ENCODE data around the gene ZNF587.
"Not testable (repeated sequence)": the region's sequence is repeated elsewhere in the genome, so short reads cannot be mapped to it uniquely, and the experiment has no call there.

ZNF587 gene

GRCh38 chr19:57887195-57887941 is 37.7 kb downstream of the ZNF587 start:
- H3K79me1 ChIP-seq (replicated peaks; ENCODE audit: low read length, poor library complexity, severe bottlenecking), result peaks cover 12% of the 10 kb centered on the region
- no peak overlapping the region for H3K23ac ChIP-seq (ENCODE audit: low read length in 2 of 2)
- 20% methylated on average over 4 of the region's 6 CpGs for WGBS
- H2BK12ac ChIP-seq (ENCODE audit: low read length in 2 of 2), result no peak overlapping the region
- no peak overlapping the region for H4K8ac ChIP-seq (ENCODE audit: low read length)
- DNase-seq, result peak; percentile 19
- no peak overlapping the region for H2AFZ ChIP-seq (ENCODE audit: low read depth, low read length)
- no peak overlapping the region for H3K18ac ChIP-seq (ENCODE audit: low read depth in 1 of 2, low read length in 2 of 2)
- H2AK5ac ChIP-seq (ENCODE audit: low read length, severe bottlenecking), result no peak overlapping the region
- no peaks in the 10 kb centered on the region for H3K27me3 ChIP-seq (ENCODE audit: control insufficient read depth in 1 of 2, insufficient read depth in 1 of 2, low read length in 2 of 2)
- H3K4me2 ChIP-seq (ENCODE audit: low read length, poor library complexity, severe bottlenecking), result no peak overlapping the region
- H3K4me3 ChIP-seq (ENCODE audit: insufficient read depth in 1 of 2, low read depth in 1 of 2, low read length in 2 of 2), result peak overlapping the region in 1 of 2 experiments; percentile 84
- H3K9ac ChIP-seq (ENCODE audit: low read length), result peak overlapping the region; percentile 87
- H3K4me1 ChIP-seq (ENCODE audit: control insufficient read depth, insufficient read depth, low read depth, low read length), result peaks cover 12% of the 10 kb centered on the region
- H2BK15ac ChIP-seq (ENCODE audit: low read depth, poor library complexity, severe bottlenecking), result no peak overlapping the region
- H3K14ac ChIP-seq (ENCODE audit: low read length in 2 of 2), result no peak overlapping the region
- H3K9me3 ChIP-seq (ENCODE audit: control insufficient read depth, low read length), result peaks cover 4% of the 10 kb centered on the region
- H4K91ac ChIP-seq (ENCODE audit: low read length), result no peak overlapping the region
- no peak overlapping the region for H3K4ac ChIP-seq (ENCODE audit: low read depth in 1 of 2, low read length in 2 of 2)
- H3K36me3 ChIP-seq (ENCODE audit: control insufficient read depth in 1 of 2, insufficient read depth in 2 of 2, low read depth in 1 of 2, low read length in 2 of 2), result peaks cover 8 to 10% of the 10 kb centered on the region in 2 experiments
- H2BK120ac ChIP-seq (ENCODE audit: low read depth, low read length), result no peak overlapping the region
- H3K27ac ChIP-seq (ENCODE audit: low read length, poor library complexity, severe bottlenecking), result no peak overlapping the region
- H2BK5ac ChIP-seq (ENCODE audit: low read depth, low read length, poor library complexity, severe bottlenecking), result no peak overlapping the region

DNA sequence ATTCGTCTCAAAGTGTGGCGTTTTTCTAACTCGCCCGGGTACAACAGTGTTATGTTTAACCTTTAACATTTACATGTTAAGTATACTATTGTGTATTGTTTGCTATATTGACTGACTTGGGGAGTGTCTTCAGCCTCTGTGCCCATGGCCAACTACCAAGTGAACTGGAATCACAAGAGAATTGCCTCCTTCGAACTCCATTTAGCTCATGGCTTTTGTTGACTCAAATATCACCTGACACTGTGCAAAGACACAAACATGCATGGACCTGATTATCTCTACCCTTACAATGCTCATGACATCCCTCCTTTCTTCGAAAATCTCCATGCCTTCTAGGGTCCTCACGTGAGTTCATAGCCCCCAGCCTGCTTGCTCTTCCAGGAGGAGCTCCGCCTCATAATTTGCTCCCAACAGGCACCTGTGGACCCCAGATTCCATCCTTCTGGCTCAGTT is 38.5 kb downstream of the ZNF587 start:
- Histone ChIP-seq H2BK15ac (ENCODE audit: low read depth, poor library complexity, severe bottlenecking) (no peak overlapping the region), H3K4me3 (ENCODE audit: insufficient read depth in 1 of 2, low read depth in 1 of 2, low read length in 2 of 2) (peak overlapping the region; percentile 84 to 87), H3K4ac (ENCODE audit: low read depth in 1 of 2, low read length in 2 of 2) (peak overlapping the region; percentile 73 to 82), H3K27me3 (ENCODE audit: control insufficient read depth in 1 of 2, insufficient read depth in 1 of 2, low read length in 2 of 2) (no peaks in the 10 kb centered on the region), H3K23ac (ENCODE audit: low read length in 2 of 2) (no peak overlapping the region), H2AK5ac (ENCODE audit: low read length, severe bottlenecking) (no peak overlapping the region), H3K14ac (ENCODE audit: low read length in 2 of 2) (peak overlapping the region in 1 of 2 experiments; percentile 50), H2BK120ac (ENCODE audit: low read depth, low read length) (no peak overlapping the region), H2BK5ac (ENCODE audit: low read depth, low read length, poor library complexity, severe bottlenecking) (no peak overlapping the region), H3K27ac (ENCODE audit: low read length, poor library complexity, severe bottlenecking) (peak overlapping the region; percentile 77), H3K9me3 (ENCODE audit: control insufficient read depth, low read length) (peaks cover 4% of the 10 kb centered on the region), H2BK12ac (ENCODE audit: low read length in 2 of 2) (peak overlapping the region in 1 of 2 experiments; percentile 63), H4K8ac (ENCODE audit: low read length) (peak overlapping the region; percentile 95), H2AFZ (ENCODE audit: low read depth, low read length) (peak overlapping the region; percentile 48), H3K9ac (ENCODE audit: low read length) (peak overlapping the region; percentile 87), H3K36me3 (ENCODE audit: control insufficient read depth in 1 of 2, insufficient read depth in 2 of 2, low read depth in 1 of 2, low read length in 2 of 2) (peaks cover 8 to 9% of the 10 kb centered on the region in 2 experiments), H3K4me1 (ENCODE audit: control insufficient read depth, insufficient read depth, low read depth, low read length) (peaks cover 12% of the 10 kb centered on the region), H3K79me1 (replicated peaks; ENCODE audit: low read length, poor library complexity, severe bottlenecking) (peaks cover 12% of the 10 kb centered on the region), H4K91ac (ENCODE audit: low read length) (peak overlapping the region; percentile 92), H3K18ac (ENCODE audit: low read depth in 1 of 2, low read length in 2 of 2) (peak overlapping the region in 1 of 2 experiments; percentile 88), H3K4me2 (ENCODE audit: low read length, poor library complexity, severe bottlenecking) (peak overlapping the region; percentile 79)
- peak; percentile 27 for DNase-seq
- WGBS, result 2% methylated on average over 5 of the region's 8 CpGs

GRCh38 chr19:57888560-57889231 is 39.0 kb downstream of the ZNF587 start, which contains the start of gene ZNF814:
Gene ZNF814, minus strand, starts transcription at chr19:57889037. Its CDS starts 235 bp downstream, at chr19:57888802.
- peak within 1 kb of the TSS; percentile 77 for H3K27ac ChIP-seq (ENCODE audit: low read length, poor library complexity, severe bottlenecking)

DNA sequence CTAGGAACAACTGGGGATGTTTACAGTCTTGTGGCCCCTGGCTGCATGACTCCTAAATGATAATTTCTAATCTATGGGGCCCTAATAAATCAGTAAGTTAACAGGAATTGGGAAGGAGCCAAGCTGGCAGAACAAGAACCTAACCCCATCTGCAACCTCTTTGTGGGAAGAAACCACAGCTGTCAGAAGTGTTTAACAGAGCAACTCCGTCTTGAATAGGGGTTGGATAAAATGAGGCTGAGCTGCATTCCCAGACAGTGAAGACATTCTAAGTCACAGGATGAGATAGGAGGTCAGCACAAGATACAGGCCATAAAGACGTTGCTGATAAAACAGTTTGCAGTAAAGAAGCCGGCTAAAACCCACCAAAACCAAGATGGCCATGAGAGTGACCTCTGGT is 41.0 kb downstream of the ZNF587 start:
- DNase-seq, result peak; percentile 92
- H3K27me3 ChIP-seq (ENCODE audit: control insufficient read depth in 1 of 2, insufficient read depth in 1 of 2, low read length in 2 of 2); H3K36me3 ChIP-seq (ENCODE audit: control insufficient read depth in 1 of 2, insufficient read depth in 2 of 2, low read depth in 1 of 2, low read length in 2 of 2); H2AK5ac ChIP-seq (ENCODE audit: low read length, severe bottlenecking); H3K9me3 ChIP-seq (ENCODE audit: control insufficient read depth, low read length); H2AFZ ChIP-seq (ENCODE audit: low read depth, low read length); H3K14ac ChIP-seq (ENCODE audit: low read length in 2 of 2); H3K23ac ChIP-seq (ENCODE audit: low read length in 2 of 2); H2BK120ac ChIP-seq (ENCODE audit: low read depth, low read length); H4K91ac ChIP-seq (ENCODE audit: low read length); H3K4me1 ChIP-seq (ENCODE audit: control insufficient read depth, insufficient read depth, low read depth, low read length); H4K8ac ChIP-seq (ENCODE audit: low read length); H2BK15ac ChIP-seq (ENCODE audit: low read depth, poor library complexity, severe bottlenecking); H3K79me1 ChIP-seq (replicated peaks; ENCODE audit: low read length, poor library complexity, severe bottlenecking); H3K4me3 ChIP-seq (ENCODE audit: insufficient read depth in 1 of 2, low read depth in 1 of 2, low read length in 2 of 2); H2BK5ac ChIP-seq (ENCODE audit: low read depth, low read length, poor library complexity, severe bottlenecking); H3K18ac ChIP-seq (ENCODE audit: low read depth in 1 of 2, low read length in 2 of 2); H3K4ac ChIP-seq (ENCODE audit: low read depth in 1 of 2, low read length in 2 of 2); H3K9ac ChIP-seq (ENCODE audit: low read length); H2BK12ac ChIP-seq (ENCODE audit: low read length in 2 of 2); H3K4me2 ChIP-seq (ENCODE audit: low read length, poor library complexity, severe bottlenecking): not testable (repeated sequence)
- WGBS, result 43% methylated on average over 3 of the region's 3 CpGs
- peak overlapping the region; percentile 54 for H3K27ac ChIP-seq (ENCODE audit: low read length, poor library complexity, severe bottlenecking)

More at GRCh38 chr19:57888560-57889231, 39.0 kb downstream of the ZNF587 start, which contains the start of gene ZNF814:
- peak within 1 kb of the TSS; percentile 92 for H4K91ac ChIP-seq (ENCODE audit: low read length)
- H2BK5ac ChIP-seq (ENCODE audit: low read depth, low read length, poor library complexity, severe bottlenecking), result no peak within 1 kb of the TSS
- H2BK12ac ChIP-seq (ENCODE audit: low read length in 2 of 2), result peak within 1 kb of the TSS; percentile 63
- H2BK15ac ChIP-seq (ENCODE audit: low read depth, poor library complexity, severe bottlenecking), result peak within 1 kb of the TSS; percentile 67
- DNase-seq, result peak; percentile 92
- H3K4me1 ChIP-seq (ENCODE audit: control insufficient read depth, insufficient read depth, low read depth, low read length), result peaks cover 12% of the 10 kb centered on the region
- peak within 1 kb of the TSS; percentile 79 for H3K4me2 ChIP-seq (ENCODE audit: low read length, poor library complexity, severe bottlenecking)
- H2BK120ac ChIP-seq (ENCODE audit: low read depth, low read length), result peak within 1 kb of the TSS; percentile 61
- no peaks in the 10 kb centered on the region for H3K27me3 ChIP-seq (ENCODE audit: control insufficient read depth in 1 of 2, insufficient read depth in 1 of 2, low read length in 2 of 2)
- H3K4me3 ChIP-seq (ENCODE audit: insufficient read depth in 1 of 2, low read depth in 1 of 2, low read length in 2 of 2), result peak within 1 kb of the TSS; percentile 84 to 87
- WGBS, result 1% methylated on average over 41 of the region's 43 CpGs
- peaks cover 6 to 8% of the 10 kb centered on the region in 2 experiments for H3K36me3 ChIP-seq (ENCODE audit: control insufficient read depth in 1 of 2, insufficient read depth in 2 of 2, low read depth in 1 of 2, low read length in 2 of 2)
- peak within 1 kb of the TSS; percentile 88 to 91 for H3K18ac ChIP-seq (ENCODE audit: low read depth in 1 of 2, low read length in 2 of 2)
- peak within 1 kb of the TSS in 1 of 2 experiments; percentile 50 for H3K14ac ChIP-seq (ENCODE audit: low read length in 2 of 2)
- peaks cover 12% of the 10 kb centered on the region for H3K79me1 ChIP-seq (replicated peaks; ENCODE audit: low read length, poor library complexity, severe bottlenecking)
- H2AFZ ChIP-seq (ENCODE audit: low read depth, low read length), result peak within 1 kb of the TSS; percentile 48
- peak within 1 kb of the TSS in 1 of 2 experiments; percentile 94 for H3K23ac ChIP-seq (ENCODE audit: low read length in 2 of 2)
- peak within 1 kb of the TSS; percentile 87 for H3K9ac ChIP-seq (ENCODE audit: low read length)
- peaks cover 4% of the 10 kb centered on the region for H3K9me3 ChIP-seq (ENCODE audit: control insufficient read depth, low read length)
- peak within 1 kb of the TSS; percentile 78 for H2AK5ac ChIP-seq (ENCODE audit: low read length, severe bottlenecking)
- H3K4ac ChIP-seq (ENCODE audit: low read depth in 1 of 2, low read length in 2 of 2), result peak within 1 kb of the TSS; percentile 82 to 94
- H4K8ac ChIP-seq (ENCODE audit: low read length), result peak within 1 kb of the TSS; percentile 95
